NCI-H446 treated with DMSO at 0.1 percent for 48 hours (cell line): ENCODE data around the gene POLE2.
"Not testable (repeated sequence)": the region's sequence is repeated elsewhere in the genome, so short reads cannot be mapped to it uniquely, and the experiment has no call there.

Experiments
- DNase-seq: peaks from one replicate; lab custom pipeline; 2025; lab: John Stamatoyannopoulos, UW

Gene POLE2

GRCh38 chr14:49659526-49660455 lies 28.2 kb downstream of the POLE2 start:
- no peak for DNase-seq

GRCh38 chr14:49657500-49657899 lies 30.5 kb downstream of the POLE2 start:
- not testable (repeated sequence) for DNase-seq

GRCh38 chr14:49654511-49654910 lies 33.5 kb downstream of the POLE2 start:
- no peak for DNase-seq

GRCh38 chr14:49653508-49653907 lies 34.5 kb downstream of the POLE2 start:
- no peak for DNase-seq

GRCh38 chr14:49642163-49642562 lies 45.9 kb downstream of the POLE2 start:
- no peak for DNase-seq

GRCh38 chr14:49641697-49642129 lies 46.3 kb downstream of the POLE2 start:
- no peak for DNase-seq

GRCh38 chr14:49640540-49641417 lies 47.2 kb downstream of the POLE2 start:
- no peak for DNase-seq

GRCh38 chr14:49637534-49638078 lies 50.4 kb downstream of the POLE2 start:
- no peak for DNase-seq

GRCh38 chr14:49636866-49637265 lies 51.1 kb downstream of the POLE2 start:
- DNase-seq: no peak

GRCh38 chr14:49634547-49635334 lies 53.3 kb downstream of the POLE2 start, which contains the start of gene DNAAF2:
TSS of gene DNAAF2 (minus strand) at chr14:49635244. CDS start at chr14:49635149, 95 bp downstream.
- DNase-seq: no peak

- peak; percentile 89 for DNase-seq
These were observed 54.1 kb downstream of the POLE2 start for GRCh38 chr14:49633640-49634546.

- no peak for DNase-seq
These were observed 63.8 kb downstream of the POLE2 start for GRCh38 chr14:49623941-49624839.

- no peak for DNase-seq
These were observed 64.6 kb downstream of the POLE2 start for GRCh38 chr14:49623387-49623786.

- DNase-seq: no peak
These were observed 65.9 kb downstream of the POLE2 start for GRCh38 chr14:49622022-49622607.

- DNase-seq: no peak
These were observed 66.7 kb downstream of the POLE2 start for GRCh38 chr14:49621114-49621881.

GRCh38 chr14:49620182-49621113 lies 67.6 kb downstream of the POLE2 start, which contains the start of the genes MGAT2 and RPL36AL:
TSS of gene MGAT2 (plus strand) at chr14:49620799. CDS start at chr14:49621269, 470 bp downstream.
TSS of gene RPL36AL (minus strand) at chr14:49620626. CDS start at chr14:49619104, 1,522 bp downstream.
- DNase-seq: peak; percentile 95

- DNase-seq: no peak
These were observed 68.3 kb downstream of the POLE2 start for GRCh38 chr14:49619730-49620129.
